IPS DF 6.9 (cell line): ENCODE data around the gene CELA2A.
"Not testable (repeated sequence)": the region's sequence is repeated elsewhere in the genome, so short reads cannot be mapped to it uniquely, and the experiment has no call there.

Experiments used
- DNase-seq: peaks from one replicate; pipeline ENCODE4 v3.0.0-alpha.2; 2013; ENCODE audit warnings: low read depth, low spot score
- H3K27ac ChIP-seq: one replicate; pipeline ENCODE4 v1.5.1; 2013; ENCODE audit warnings: low read length, control low read depth
- H3K27me3 ChIP-seq: 2 replicates; pipeline ENCODE4 v1.6.1; 2013; ENCODE audit warnings: mild to moderate bottlenecking, low read length; ENCODE audit not compliant: control insufficient read depth, insufficient read depth
- H3K36me3 ChIP-seq: 2 replicates; pipeline ENCODE4 v1.6.1; 2013; ENCODE audit warnings: low read length; ENCODE audit not compliant: control insufficient read depth, insufficient read depth
- H3K4me1 ChIP-seq: 2 replicates; pipeline ENCODE4 v1.6.1; 2013; ENCODE audit warnings: low read length; ENCODE audit not compliant: control insufficient read depth, insufficient read depth
- H3K4me3 ChIP-seq: 2 replicates; pipeline ENCODE4 v1.5.1; 2013; ENCODE audit warnings: mild to moderate bottlenecking, low read length
- H3K9me3 ChIP-seq: 2 replicates; pipeline ENCODE4 v1.6.1; 2013; ENCODE audit warnings: low read length, inconsistent platforms; ENCODE audit not compliant: control insufficient read depth, insufficient read depth
- WGBS: extraction: QIAGEN DNeasy Blood & Tissue Kit; methylation state at CpG from one replicate; pipeline ENCODE4 v1.1.7; 2013; ENCODE audit warnings: mixed read lengths, missing lambda C conversion rate; ENCODE audit not compliant: insufficient read length, insufficient coverage; 5-methylcytosine and 5-hydroxymethylcytosine counted together

Gene CELA2A

GRCh38 chr1:15482455-15482854, 25.9 kb downstream of the CELA2A start:
- not testable (repeated sequence) for DNase-seq, H3K27me3 ChIP-seq

GRCh38 chr1:15482983-15483543, 26.5 kb downstream of the CELA2A start:
- H3K4me1 ChIP-seq, H3K4me3 ChIP-seq, H3K36me3 ChIP-seq, DNase-seq, H3K27me3 ChIP-seq, H3K9me3 ChIP-seq, H3K27ac ChIP-seq: not testable (repeated sequence)
- no CpG with 5 or more reads among the region's 16 CpGs for WGBS

More at GRCh38 chr1:15482455-15482854, 25.9 kb downstream of the CELA2A start:
- H3K4me3 ChIP-seq, H3K27ac ChIP-seq, H3K9me3 ChIP-seq, H3K4me1 ChIP-seq, H3K36me3 ChIP-seq: not testable (repeated sequence)
- WGBS: no CpG with 5 or more reads among the region's 6 CpGs

DNA sequence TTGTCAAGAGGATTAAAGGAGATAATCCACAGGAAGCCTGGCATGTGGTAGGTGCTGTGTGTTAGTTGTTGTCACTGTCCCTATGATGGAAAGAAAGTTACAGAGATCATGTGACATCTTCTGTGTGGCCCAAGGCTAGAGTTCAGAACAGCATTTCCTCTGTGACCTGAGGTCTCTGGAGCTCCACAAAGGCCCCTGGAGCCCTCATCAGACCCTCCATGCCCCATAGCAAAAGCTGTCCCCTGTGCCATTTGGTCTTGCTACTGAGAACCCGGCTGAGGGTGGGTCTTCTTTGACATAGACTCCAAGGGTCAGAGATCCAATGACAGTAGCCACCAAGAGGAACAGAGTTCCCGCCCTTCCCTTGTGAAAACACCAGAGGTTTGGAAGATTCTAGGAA, 27.4 kb downstream of the CELA2A start:
- no peak overlapping the region for H3K4me3 ChIP-seq
- no peak for DNase-seq
- no peaks in the 10 kb centered on the region for H3K4me1 ChIP-seq
- H3K9me3 ChIP-seq: no peaks in the 10 kb centered on the region
- H3K27me3 ChIP-seq: no peaks in the 10 kb centered on the region
- WGBS: no CpG with 5 or more reads among the region's 2 CpGs
- no peak overlapping the region for H3K27ac ChIP-seq
- no peaks in the 10 kb centered on the region for H3K36me3 ChIP-seq

DNA sequence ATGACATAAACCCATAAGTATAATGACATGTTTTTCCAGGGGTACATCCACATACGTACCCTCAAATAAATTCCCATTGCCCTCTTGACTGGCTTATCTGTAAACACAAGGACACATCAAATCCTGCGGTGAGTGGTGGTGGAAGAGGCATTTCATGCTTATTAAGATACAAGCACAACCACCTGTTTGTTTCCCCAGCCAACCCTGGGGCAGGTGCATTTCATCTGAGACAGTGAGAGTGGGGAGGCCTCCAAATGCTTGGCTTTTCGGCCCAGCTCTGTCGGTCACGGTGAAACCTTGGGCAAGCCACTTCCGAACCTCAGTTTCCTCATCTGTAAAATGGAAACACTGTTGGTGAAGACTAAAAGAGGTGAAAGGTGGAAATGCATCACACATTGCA, 27.9 kb downstream of the CELA2A start:
- not testable (repeated sequence) for DNase-seq, H3K4me1 ChIP-seq, H3K27ac ChIP-seq, H3K9me3 ChIP-seq, H3K4me3 ChIP-seq, H3K27me3 ChIP-seq, H3K36me3 ChIP-seq
- WGBS: no CpG with 5 or more reads among the region's 6 CpGs

- H3K9me3 ChIP-seq: no peaks in the 10 kb centered on the region
- no peaks in the 10 kb centered on the region for H3K27me3 ChIP-seq
- no peaks in the 10 kb centered on the region for H3K4me1 ChIP-seq
- no CpG with 5 or more reads among the region's 6 CpGs for WGBS
- H3K36me3 ChIP-seq: no peaks in the 10 kb centered on the region
- DNase-seq: no peak
- no peak overlapping the region for H3K4me3 ChIP-seq
- H3K27ac ChIP-seq: no peak overlapping the region
Observed at GRCh38 chr1:15485636-15486035, 29.1 kb downstream of the CELA2A start.

DNA sequence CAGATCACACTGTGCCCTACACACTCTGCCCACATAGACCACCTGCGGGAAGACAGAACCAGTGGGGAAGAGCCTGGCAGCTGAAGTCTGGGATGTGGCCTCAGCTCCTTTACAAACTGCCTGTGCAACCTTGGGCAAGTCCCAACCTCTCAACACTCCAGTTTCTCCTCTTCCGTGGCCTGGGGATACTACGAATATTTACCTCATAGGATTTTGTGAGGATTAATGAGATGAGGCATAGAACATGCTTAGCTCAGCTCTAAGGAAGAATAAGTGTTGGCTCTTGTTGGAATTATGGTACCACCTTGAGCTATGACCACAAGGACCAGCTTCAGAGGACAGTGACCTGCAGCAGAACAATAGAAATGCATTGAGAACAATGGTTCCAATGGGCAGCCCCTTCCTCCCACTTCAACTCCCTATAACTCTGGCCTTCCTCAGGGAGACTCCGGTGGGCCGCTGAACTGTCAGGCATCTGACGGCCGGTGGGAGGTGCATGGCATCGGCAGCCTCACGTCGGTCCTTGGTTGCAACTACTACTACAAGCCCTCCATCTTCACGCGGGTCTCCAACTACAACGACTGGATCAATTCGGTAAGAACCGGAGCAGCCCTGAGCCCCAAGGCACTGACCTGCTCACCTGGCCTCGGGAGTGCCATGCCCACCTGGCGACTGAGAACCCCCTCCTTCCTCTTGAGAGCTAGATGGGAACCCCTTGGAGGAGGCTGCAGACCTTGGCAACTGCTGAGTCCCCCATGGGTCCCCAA, 30.5 kb downstream of the CELA2A start:
- H3K36me3 ChIP-seq, DNase-seq, H3K4me3 ChIP-seq, H3K27ac ChIP-seq, H3K9me3 ChIP-seq, H3K4me1 ChIP-seq, H3K27me3 ChIP-seq: not testable (repeated sequence)
- WGBS: no CpG with 5 or more reads among the region's 17 CpGs

DNA sequence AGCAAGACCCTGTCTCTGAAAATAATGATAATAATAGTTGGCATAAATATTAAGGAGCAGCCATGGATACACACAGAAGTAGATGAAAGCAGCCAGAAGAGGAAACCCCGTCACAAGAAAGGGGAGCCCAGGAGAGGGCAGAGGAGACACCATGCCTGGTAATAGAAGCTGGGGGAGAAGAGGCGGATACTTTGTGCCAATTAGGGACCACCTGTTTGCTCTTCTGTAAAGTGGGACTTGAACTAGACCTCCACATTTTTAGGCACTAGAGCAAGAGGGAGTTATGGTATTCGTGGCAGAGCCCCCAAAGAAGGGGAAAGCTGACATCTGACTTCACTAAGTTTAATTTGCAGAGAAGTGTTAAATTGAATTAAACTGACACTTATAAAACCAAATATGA, 31.8 kb downstream of the CELA2A start:
- Histone ChIP-seq H3K4me1 (no peaks in the 10 kb centered on the region), H3K27ac (no peak overlapping the region), H3K36me3 (no peaks in the 10 kb centered on the region; the same call in 1 of the 2 replicates), H3K9me3 (no peaks in the 10 kb centered on the region), H3K27me3 (no peaks in the 10 kb centered on the region), H3K4me3 (no peak overlapping the region)
- no peak for DNase-seq
- WGBS: no CpG with 5 or more reads among the region's 3 CpGs

GRCh38 chr1:15489052-15489736, 32.7 kb downstream of the CELA2A start:
- Histone ChIP-seq H3K4me1 (no peaks in the 10 kb centered on the region), H3K9me3 (no peaks in the 10 kb centered on the region), H3K4me3 (no peak overlapping the region), H3K36me3 (no peaks in the 10 kb centered on the region; the same call in 1 of the 2 replicates), H3K27ac (no peak overlapping the region), H3K27me3 (no peaks in the 10 kb centered on the region)
- DNase-seq: no peak
- WGBS: no CpG with 5 or more reads among the region's 13 CpGs

DNA sequence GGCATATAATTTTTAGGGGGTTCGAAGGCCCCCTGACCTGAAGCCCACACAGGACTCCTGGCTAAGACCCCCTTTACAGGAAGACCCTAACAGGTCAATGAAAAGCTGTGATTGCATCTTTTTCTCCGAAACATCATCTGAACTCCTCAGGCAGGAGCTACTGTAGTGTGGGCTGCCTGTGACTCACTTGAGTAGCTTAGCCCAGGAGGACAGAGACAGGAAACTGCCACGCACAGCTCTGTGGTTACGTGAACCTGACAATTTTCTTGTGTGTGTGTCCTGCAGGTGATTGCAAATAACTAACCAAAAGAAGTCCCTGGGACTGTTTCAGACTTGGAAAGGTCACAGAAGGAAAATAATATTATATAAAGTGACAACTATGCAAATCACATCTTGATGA, 34.5 kb downstream of the CELA2A start:
- not testable (repeated sequence) for H3K27me3 ChIP-seq, H3K4me3 ChIP-seq, H3K36me3 ChIP-seq, H3K9me3 ChIP-seq, DNase-seq, H3K4me1 ChIP-seq, H3K27ac ChIP-seq
- no CpG with 5 or more reads among the region's 4 CpGs for WGBS

DNA sequence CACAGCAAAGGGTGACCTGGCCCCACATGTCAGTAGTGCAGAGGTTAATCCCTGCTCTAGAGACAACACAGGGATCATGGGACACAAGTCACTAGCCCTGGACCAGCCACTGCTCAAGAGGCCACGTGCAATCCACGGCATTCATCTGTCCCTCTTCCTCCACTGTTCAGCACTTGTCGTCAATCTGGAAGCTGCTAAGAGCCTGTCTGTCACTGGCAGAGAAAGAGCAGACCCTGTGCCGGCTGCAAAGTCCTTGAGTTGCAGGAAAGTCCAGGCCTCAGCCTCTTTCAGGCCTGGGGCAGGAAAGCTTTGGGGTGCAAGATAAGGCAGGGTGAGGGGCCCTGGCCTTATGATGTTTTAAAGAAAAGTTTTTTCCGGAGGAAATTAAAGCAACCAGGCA, 36.1 kb downstream of the CELA2A start:
- no peak for DNase-seq
- H3K9me3 ChIP-seq: no peaks in the 10 kb centered on the region
- H3K4me3 ChIP-seq: no peak overlapping the region
- H3K36me3 ChIP-seq: no peaks in the 10 kb centered on the region; the same call in 1 of the 2 replicates
- no peak overlapping the region for H3K27ac ChIP-seq
- no peaks in the 10 kb centered on the region for H3K27me3 ChIP-seq
- no peaks in the 10 kb centered on the region for H3K4me1 ChIP-seq
- WGBS: no CpG with 5 or more reads among the region's 5 CpGs
